ENCODE measurements around the gene RIPOR1. TPM values are rescaled to one million over a fixed set of nuclear protein-coding genes. Genes with fewer than 3 reads are reported as not detected.
"Not testable (repeated sequence)": the region's sequence is repeated elsewhere in the genome, so short reads cannot be mapped to it uniquely, and the experiment has no call there.

Gene RIPOR1
- polyA plus RNA-seq, 1 donor from 2014 or later, result 43.8 TPM

DNA sequence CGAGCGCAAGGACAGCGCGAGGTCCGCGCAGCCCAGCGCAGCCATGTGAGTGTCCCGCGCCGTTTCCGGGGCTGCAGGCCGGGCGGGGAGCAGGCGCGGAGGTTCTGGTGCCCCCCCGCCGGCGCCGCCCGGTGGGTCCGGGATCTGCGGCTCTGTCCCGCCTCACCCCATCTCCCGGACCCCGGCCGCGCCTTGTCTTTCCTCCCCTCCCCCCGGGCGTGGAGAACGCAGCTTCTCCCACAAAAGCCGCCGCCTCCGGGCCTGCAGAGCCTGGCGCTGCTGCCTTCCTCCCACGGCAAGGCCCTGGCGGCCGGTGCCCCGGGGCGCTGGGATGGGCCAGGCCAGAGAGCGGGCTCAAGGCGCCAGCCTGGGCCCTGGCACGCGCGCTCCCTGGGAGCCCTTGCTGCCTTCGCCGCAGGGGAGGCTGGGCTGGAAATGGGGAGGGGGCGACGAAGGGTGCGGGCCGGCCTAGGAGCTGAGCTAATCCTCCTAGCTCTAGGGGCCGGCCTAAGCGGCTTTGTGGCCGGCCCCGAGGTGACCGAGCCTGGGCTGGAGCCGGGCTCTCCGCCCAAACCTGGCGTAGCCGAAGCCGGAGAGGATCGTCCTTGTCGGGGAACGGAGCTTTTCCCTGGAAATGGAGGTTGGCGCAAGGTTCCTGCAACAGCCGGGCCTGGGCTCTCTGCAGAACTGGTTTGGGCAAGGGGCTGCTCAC is 397 bp downstream of the RIPOR1 start:
- H3K27me3 Mint-ChIP-seq, result peaks cover 5% of the 10 kb centered on the region
- H3K4me3 Mint-ChIP-seq, result peak overlapping the region; percentile 84 to 99 (median 96)
- no peaks in the 10 kb centered on the region for H3K9me3 Mint-ChIP-seq
- peaks cover 35 to 42% (median 39%) of the 10 kb centered on the region in 3 donors for H3K4me1 Mint-ChIP-seq
- H3K27ac Mint-ChIP-seq, result peak overlapping the region; percentile 94 to 98 (median 98)
- H3K36me3 Mint-ChIP-seq, result peaks cover 3% of the 10 kb centered on the region

DNA sequence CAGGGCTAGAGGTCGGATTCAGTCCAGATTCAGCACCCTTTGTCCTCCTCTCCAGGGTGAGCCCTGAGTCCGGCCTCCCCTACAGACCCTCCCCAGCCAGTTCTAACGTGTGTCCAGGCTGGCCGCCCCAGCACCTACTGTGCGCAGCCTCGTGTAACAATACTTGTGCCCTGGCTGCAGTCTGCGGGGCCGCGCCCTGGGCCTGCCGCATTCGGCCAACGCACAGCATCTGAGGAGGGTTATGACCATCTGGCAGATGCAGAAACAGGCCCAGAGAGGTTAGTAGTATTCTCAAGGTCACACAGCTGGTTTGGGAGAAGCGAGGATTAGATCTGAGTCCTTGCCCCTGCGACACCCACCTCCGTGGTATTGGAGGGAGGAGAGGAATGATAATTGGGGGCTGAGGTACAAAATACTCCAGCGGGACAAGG is 968 bp downstream of the RIPOR1 start:
- H3K27me3 Mint-ChIP-seq, result peaks cover 5% of the 10 kb centered on the region
- H3K4me3 Mint-ChIP-seq, result peak overlapping the region; percentile 84 to 99 (median 96)
- H3K4me1 Mint-ChIP-seq, result peaks cover 35 to 43% (median 42%) of the 10 kb centered on the region in 3 donors
- H3K27ac Mint-ChIP-seq, result peak overlapping the region; percentile 94 to 98 (median 98)
- no peaks in the 10 kb centered on the region for H3K9me3 Mint-ChIP-seq
- peaks cover 3% of the 10 kb centered on the region for H3K36me3 Mint-ChIP-seq

DNA sequence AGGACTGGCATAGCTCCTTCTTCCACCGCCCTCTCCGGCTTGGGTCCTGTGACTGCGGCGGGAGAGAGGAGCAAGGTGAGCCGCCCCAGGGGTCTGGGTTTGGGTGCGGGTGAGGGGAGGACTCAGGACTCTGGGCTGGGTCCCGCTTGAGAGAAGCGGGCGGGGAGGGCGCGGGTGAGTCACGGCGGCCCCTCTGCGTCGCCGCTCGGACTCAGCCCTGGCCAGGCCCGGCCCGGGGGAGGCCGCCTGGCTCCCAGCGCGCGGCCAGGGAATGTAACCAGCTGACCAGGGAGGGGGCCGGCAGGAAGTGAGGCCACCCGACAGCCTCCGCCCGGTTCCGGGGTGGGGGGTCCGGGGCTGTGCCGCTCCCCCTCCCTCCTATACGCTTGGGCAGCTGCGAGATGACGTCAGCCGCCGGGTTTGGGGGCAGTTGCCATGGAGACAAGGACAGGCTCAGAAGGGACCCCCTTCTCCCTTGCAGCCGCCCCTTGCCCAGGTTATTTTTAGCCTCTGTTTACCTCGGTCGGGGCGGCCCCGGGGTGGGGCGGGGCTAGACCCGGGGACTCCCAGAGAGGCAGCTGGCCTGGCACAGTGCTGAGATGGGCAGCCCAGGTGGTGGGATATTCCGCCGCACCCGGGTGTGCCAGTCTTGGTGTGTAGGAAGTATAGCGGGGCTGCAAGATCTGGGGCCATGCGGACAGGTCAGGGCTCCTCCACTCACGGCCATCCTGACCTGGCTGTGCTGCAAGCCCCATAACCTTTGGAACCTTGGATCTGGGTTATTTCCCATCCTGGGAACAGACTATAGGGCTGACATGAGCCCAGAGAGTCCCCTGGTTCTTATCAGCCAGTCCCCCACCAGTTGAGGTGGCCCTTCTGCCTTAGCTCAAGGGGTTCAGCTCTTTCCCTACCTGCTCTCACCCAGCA is 1.6 kb downstream of the RIPOR1 start:
- no peaks in the 10 kb centered on the region for H3K9me3 Mint-ChIP-seq
- H3K4me1 Mint-ChIP-seq, result peaks cover 38 to 41% (median 38%) of the 10 kb centered on the region in 3 donors
- peak overlapping the region; percentile 84 to 99 (median 96) for H3K4me3 Mint-ChIP-seq
- peaks cover 5% of the 10 kb centered on the region for H3K27me3 Mint-ChIP-seq
- peaks cover 3% of the 10 kb centered on the region for H3K36me3 Mint-ChIP-seq
- peak overlapping the region; percentile 94 to 98 (median 98) for H3K27ac Mint-ChIP-seq

DNA sequence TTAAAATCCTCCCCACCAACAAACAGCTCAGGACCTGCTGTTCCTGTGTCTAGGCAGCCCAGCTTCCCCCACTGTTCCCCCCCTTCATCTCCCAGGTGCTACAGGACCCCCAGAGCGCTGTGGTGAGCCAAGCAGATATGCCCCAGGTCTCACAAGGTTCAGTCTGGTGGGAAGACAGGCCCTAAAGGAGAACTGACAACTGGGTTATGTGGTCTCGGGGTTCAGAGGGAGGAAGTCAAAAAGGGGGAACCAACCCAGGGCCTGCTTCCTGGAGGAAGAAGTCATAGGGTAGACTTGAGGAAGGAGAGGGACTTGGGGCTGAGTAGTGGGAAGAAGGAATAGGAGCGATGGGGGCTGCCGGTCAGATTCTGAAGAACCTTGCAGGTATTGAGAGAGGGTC is 2.6 kb downstream of the RIPOR1 start:
- peaks cover 3% of the 10 kb centered on the region for H3K36me3 Mint-ChIP-seq
- H3K9me3 Mint-ChIP-seq, result no peaks in the 10 kb centered on the region
- peaks cover 5% of the 10 kb centered on the region for H3K27me3 Mint-ChIP-seq
- peak overlapping the region; percentile 94 to 98 (median 98) for H3K27ac Mint-ChIP-seq
- H3K4me1 Mint-ChIP-seq, result peaks cover 42 to 47% (median 45%) of the 10 kb centered on the region in 3 donors
- H3K4me3 Mint-ChIP-seq, result peak overlapping the region; percentile 84 to 97 (median 94)

DNA sequence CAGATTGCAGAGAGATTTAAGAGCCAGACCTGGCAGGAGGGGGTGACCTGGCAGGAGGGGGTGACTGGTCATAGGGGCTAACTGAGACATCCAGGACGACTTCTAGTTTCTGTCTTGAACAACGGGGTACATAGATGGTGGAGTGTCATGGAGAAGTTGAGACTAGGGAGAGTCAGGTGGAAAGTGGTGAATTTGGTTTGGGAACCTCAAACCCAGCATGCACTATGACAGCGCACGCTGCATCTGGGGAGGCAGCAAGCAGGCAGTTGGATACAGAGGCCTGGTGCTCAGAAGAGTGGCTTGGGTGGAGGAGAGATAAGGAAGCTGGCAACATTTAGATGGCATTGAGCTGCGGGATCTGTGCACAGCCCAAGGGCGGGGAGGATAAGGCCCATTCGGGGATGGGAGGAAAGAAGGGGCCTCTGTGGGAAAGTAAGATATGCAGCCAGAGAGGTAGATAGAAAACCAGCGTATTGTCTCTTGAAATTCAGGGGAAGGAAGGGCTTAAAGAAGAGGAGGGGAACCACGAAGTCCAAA is 4.5 kb downstream of the RIPOR1 start:
- no peaks in the 10 kb centered on the region for H3K9me3 Mint-ChIP-seq
- H3K27ac Mint-ChIP-seq, result peak overlapping the region; percentile 36 to 98 (median 94)
- H3K27me3 Mint-ChIP-seq, result peaks cover 5% of the 10 kb centered on the region
- peaks cover 3% of the 10 kb centered on the region for H3K36me3 Mint-ChIP-seq
- H3K4me3 Mint-ChIP-seq, result peak overlapping the region in 3 of 4 donors; percentile 7 to 84 (median 79)
- H3K4me1 Mint-ChIP-seq, result peaks cover 47 to 51% (median 49%) of the 10 kb centered on the region in 3 donors

DNA sequence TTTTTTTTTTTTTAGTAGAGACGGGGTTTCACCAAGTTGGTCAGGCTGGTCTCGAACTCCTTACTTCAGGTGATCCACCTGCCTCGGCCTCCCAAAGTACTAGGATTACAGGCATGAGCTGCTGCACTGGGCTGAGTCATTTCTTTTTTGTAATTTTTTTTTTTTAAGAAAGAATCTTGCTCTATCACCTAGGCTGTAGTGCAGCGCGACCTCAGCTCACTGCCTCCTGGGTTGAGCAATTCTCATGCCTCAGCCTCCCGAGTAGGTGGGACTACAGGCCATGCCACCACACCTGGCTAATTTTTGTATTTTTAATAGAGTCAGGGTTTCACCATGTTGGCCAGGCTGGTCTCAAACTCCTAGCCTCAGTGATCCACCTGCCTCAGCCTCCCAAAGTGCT is 5.4 kb downstream of the RIPOR1 start:
- H3K9me3 Mint-ChIP-seq, H3K36me3 Mint-ChIP-seq, H3K27me3 Mint-ChIP-seq: not testable (repeated sequence)
- peak overlapping the region; percentile 36 to 85 (median 70) for H3K27ac Mint-ChIP-seq
- H3K4me3 Mint-ChIP-seq, result peak overlapping the region in 2 of 4 donors; percentile 60 to 65
- peaks cover 47 to 51% (median 49%) of the 10 kb centered on the region in 3 donors for H3K4me1 Mint-ChIP-seq

DNA sequence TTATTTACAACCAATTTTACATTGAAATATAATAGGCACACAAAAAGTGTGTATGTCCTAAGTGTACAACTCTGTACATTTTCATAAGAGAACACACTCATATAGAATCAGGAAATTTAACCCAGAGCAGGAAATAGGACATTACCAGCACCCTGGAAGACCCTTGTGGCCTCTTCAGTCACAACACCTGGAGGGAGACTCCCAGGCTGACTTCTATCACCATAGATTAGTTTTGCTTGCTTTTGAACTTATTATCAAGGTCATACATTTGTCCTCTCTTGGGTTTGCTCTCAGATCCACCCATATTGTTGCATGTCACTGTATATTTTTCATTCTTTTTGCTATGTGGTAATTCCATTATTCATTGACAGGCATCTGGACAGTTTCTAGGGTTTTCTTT is 5.8 kb downstream of the RIPOR1 start:
- H3K4me1 Mint-ChIP-seq, result peaks cover 47 to 56% (median 49%) of the 10 kb centered on the region in 3 donors
- peak overlapping the region in 2 of 4 donors; percentile 60 to 65 for H3K4me3 Mint-ChIP-seq
- H3K36me3 Mint-ChIP-seq, result peaks cover 3% of the 10 kb centered on the region
- no peaks in the 10 kb centered on the region for H3K9me3 Mint-ChIP-seq
- peak overlapping the region; percentile 36 to 85 (median 70) for H3K27ac Mint-ChIP-seq
- peaks cover 5% of the 10 kb centered on the region for H3K27me3 Mint-ChIP-seq

DNA sequence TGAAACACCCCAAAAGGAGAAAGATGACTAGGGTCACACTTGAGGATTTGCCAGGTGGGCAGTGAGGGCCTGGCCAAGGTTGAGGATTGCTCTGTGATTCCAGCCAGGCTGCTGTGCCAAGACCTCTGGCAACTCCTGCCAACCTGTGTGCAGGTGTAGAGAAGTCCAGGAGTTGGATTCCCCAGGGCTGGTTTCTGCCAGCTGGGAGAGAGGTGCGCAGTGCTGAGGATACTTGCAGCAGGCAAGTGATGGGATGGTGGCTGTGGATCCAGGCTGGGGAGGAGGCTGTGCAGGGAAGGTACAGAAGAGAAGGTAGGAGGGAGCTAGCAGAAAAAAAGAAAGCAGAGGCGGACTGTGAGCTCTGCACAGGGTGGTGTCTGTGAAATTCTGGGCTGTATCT is 6.6 kb downstream of the RIPOR1 start:
- Mint-ChIP-seq H3K36me3 (peaks cover 3% of the 10 kb centered on the region), H3K4me3 (peak overlapping the region in 3 of 4 donors; percentile 2 to 94 (median 64)), H3K4me1 (peaks cover 46 to 58% (median 47%) of the 10 kb centered on the region in 3 donors), H3K9me3 (no peaks in the 10 kb centered on the region), H3K27ac (peak overlapping the region in 2 of 3 donors; percentile 78 to 94), H3K27me3 (peaks cover 5% of the 10 kb centered on the region)

DNA sequence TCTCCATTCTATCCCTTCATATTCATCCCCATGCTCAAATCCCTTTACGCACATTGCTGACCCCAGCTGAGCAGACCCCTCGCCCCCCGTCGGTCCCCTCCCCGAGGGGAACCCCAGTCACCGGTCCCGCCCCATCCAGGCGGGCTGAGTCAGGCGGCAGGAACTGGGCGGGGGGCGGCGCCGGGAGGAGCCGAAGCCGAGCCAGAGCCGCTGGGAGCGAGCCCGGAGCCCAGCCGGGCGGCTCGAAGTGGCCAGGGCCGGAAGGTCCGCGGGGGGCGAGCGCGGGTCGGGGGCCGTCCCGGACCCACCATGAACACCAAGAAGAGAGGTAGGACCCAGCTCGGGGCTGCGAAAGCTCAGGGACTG is 8.6 kb downstream of the RIPOR1 start:
- Mint-ChIP-seq H3K4me1 (peaks cover 38 to 53% (median 53%) of the 10 kb centered on the region in 3 donors), H3K27ac (peak overlapping the region; percentile 89 to 97 (median 94)), H3K36me3 (peaks cover 5% of the 10 kb centered on the region), H3K4me3 (peak overlapping the region; percentile 85 to 95 (median 94)), H3K9me3 (no peaks in the 10 kb centered on the region), H3K27me3 (peaks cover 2% of the 10 kb centered on the region)

DNA sequence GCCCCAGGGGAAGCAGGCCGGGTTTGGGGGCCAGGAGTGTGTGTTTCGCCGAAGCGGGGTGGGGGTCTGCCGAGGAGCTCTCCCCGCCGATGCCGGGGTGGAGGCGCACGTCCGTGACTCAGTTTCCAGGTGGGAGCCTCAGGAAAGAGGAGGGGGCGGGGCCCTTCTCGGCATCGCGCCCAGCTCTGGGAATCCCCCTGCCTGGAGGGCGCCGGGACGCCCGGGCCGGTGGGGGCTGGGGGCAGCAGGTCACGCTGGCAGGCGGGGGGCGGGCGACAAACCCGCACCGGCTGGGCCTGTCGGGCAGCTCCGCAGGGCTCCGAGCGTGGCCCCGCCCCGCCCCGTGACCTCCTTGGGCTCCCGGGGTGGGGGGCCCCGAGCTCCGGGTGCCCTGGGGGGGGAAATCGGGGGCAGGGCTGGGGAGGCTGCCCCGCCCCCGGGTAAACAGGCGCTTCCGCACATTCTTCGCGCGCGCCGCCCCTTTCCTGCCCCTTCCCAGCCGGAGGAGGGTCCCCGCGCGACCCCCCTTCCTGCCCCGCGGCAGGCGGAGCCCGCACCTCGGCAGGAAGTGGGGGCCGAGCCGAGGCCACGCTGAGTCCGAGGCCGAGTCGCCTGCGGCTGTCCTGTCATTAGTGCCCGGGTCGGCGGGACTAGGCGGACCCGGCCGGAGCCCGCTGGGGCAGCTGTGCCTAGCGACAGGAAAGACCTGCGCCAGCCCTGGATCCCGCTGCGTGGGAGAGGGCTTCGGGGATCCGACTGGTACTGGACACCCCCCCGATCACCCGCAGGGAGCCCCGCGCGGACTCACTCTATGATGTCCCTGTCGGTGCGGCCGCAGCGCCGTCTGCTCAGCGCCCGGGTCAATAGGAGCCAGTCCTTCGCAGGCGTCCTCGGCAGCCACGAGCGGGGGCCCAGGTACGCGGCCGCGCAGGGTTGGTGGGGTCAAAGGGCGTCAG is 9.3 kb downstream of the RIPOR1 start:
- H3K27me3 Mint-ChIP-seq, result peaks cover 2% of the 10 kb centered on the region

DNA sequence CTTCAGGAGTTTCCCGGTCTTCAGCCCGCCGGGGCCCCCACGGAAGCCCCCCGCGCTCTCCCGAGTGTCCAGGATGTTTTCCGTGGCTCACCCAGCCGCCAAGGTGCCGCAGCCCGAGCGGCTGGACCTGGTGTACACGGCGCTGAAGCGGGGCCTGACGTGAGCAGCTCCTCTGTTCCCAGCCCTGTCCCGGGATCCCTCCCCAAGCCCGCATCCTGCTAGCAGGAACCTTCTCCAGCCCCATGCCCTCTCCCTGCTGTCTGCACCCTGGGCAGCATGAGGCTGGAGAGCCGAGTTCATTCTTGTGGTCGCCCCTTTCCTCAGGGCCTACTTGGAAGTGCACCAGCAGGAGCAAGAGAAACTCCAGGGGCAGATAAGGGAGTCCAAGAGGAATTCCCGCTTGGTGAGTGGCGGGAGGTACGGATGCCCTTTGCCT is 10.1 kb downstream of the RIPOR1 start:
- peak overlapping the region; percentile 67 to 92 (median 81) for H3K4me3 Mint-ChIP-seq
- peak overlapping the region; percentile 78 to 90 (median 89) for H3K27ac Mint-ChIP-seq
- peaks cover 30 to 44% (median 43%) of the 10 kb centered on the region in 3 donors for H3K4me1 Mint-ChIP-seq
- peaks cover 2% of the 10 kb centered on the region for H3K36me3 Mint-ChIP-seq
- no peaks in the 10 kb centered on the region for H3K27me3 Mint-ChIP-seq
- no peaks in the 10 kb centered on the region for H3K9me3 Mint-ChIP-seq

More for the DNA sequence above, 9.3 kb downstream of the RIPOR1 start:
- Mint-ChIP-seq H3K4me1 (peaks cover 37 to 50% (median 48%) of the 10 kb centered on the region in 3 donors), H3K9me3 (no peaks in the 10 kb centered on the region), H3K27ac (peak overlapping the region; percentile 89 to 97 (median 94)), H3K4me3 (peak overlapping the region; percentile 85 to 95 (median 94)), H3K36me3 (peaks cover 5% of the 10 kb centered on the region)

DNA sequence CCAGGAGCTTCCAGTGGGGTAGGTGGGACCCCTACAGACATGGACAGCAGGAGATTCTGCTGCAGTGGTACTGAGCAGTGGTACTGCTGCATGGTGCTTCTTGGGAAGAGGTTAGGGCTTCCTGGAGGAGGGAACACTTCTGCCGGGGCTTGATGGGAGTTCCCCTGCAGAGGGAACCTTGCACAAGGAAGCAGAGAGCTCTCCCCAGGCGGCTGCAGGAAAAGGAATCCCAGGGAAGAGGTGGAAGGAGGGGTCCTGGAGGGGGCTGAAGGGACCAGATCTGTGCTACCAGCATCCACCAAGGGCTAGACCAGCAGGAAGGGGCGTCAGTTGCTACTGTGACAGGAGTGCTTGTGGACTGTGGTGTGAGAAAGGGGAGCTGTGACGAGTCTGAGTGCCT is 10.6 kb downstream of the RIPOR1 start:
- peak overlapping the region; percentile 78 to 90 (median 89) for H3K27ac Mint-ChIP-seq
- H3K4me1 Mint-ChIP-seq, result peaks cover 36 to 49% (median 42%) of the 10 kb centered on the region in 3 donors
- no peaks in the 10 kb centered on the region for H3K27me3 Mint-ChIP-seq
- peak overlapping the region; percentile 67 to 92 (median 81) for H3K4me3 Mint-ChIP-seq
- H3K36me3 Mint-ChIP-seq, result peaks cover 2% of the 10 kb centered on the region
- no peaks in the 10 kb centered on the region for H3K9me3 Mint-ChIP-seq

DNA sequence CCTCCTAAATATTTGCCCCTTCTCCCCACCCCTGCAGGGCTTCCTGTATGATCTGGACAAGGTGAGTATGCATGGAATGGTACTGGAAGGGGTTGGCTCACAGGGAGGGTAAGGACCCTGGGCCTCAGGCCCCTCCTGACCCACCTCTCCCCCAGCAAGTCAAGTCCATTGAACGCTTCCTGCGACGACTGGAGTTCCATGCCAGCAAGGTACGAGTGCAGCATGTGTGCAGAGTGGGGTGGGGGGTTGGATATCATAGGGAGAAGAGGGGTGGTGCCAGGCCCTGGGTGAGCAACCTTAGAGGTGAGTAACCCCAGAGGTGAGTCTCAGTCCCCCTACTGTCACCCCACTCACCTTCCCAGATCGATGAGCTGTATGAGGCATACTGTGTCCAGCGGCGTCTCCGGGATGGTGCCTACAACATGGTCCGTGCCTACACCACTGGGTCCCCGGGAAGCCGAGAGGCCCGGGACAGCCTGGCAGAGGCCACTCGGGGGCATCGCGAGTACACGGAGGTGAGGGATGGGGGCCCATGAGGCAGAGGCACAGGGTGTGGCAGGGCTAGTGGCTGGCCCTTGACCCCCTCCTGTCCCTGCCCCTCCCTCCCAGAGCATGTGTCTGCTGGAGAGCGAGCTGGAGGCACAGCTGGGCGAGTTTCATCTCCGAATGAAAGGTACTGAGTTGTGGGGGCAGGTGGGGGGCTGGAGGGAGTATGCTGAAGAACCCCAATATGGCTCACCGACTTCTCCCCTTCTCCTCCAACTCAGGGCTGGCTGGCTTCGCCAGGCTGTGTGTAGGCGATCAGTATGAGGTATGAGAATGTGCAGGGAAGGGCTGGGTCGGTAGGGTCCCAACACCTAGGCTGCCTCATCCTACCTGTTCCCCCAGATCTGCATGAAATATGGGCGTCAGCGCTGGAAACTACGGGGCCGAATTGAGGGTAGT is 11.3 kb downstream of the RIPOR1 start:
- Mint-ChIP-seq H3K4me3 (peak overlapping the region; percentile 10 to 67 (median 20)), H3K4me1 (peaks cover 33 to 51% (median 39%) of the 10 kb centered on the region in 3 donors), H3K27me3 (no peaks in the 10 kb centered on the region), H3K27ac (peak overlapping the region; percentile 41 to 90 (median 78)), H3K9me3 (no peaks in the 10 kb centered on the region), H3K36me3 (peaks cover 2% of the 10 kb centered on the region)
